ENCODE data around the gene ADGRG7.
"Not testable (repeated sequence)": the region's sequence is repeated elsewhere in the genome, so short reads cannot be mapped to it uniquely, and the experiment has no call there.

Gene ADGRG7

DNA sequence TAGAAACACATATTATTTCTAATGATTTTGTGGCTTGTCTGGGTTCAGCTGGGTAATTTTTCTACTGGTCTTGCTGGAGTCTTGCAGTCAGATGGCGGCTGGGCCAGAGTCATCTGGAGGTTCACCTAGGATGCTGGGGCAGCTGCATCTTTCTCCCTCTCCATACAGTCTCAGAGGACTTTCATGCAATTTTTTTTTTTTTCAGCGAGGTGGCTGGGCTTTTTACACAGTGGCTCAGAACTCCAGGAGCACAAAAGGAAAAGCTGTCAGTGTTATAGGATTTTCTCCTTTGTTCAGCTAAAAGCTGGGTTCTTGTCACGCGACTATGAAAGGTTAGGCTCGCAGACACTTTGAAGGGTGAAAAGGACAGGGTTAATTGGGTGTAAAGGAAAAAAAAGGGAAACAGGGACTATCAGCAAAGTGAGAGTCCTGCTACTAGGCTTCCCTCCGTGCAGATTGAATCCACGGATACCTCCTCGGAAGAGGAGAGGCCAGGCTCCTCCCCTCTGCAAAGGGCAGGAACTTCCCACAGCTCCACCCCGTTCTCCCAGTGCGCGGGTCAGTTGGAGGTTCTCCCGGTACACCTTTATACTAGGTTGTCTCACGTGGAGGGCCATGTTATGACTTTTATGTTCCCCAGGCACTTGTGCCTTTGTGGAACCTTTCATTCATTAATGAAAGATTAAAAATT is 44.3 kb downstream of the ADGRG7 start:
- no CpG with 5 or more reads among the region's 13 CpGs for WGBS (ENCODE audit: extremely low coverage, insufficient coverage, insufficient read length)
- H2AK5ac ChIP-seq (ENCODE audit: low read length), result no peak overlapping the region

DNA sequence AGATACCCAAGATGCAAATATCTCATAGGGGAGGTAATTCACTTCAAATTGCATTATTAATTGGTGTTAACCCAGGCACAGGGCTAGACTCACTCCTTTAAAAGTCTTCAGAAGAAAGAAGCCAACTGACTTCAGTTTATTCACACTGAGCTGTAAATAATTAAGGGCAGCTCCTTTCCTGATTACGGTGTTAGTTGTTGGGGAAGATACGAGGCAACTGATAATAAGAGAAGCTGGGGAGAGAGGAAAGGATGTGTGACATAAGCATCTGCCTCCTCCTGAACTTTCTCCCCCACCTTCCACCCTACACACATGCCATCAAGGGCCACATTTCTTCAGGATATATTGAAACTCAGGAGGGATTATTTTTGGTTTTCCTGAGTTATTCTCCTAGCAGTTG is 47.5 kb downstream of the ADGRG7 start:
- Histone ChIP-seq H3K9ac (ENCODE audit: low read length) (no peak overlapping the region), H3K4me3 (ENCODE audit: low read depth, low read length) (no peak overlapping the region), H2AFZ (ENCODE audit: insufficient read depth, low read length, poor library complexity) (no peak overlapping the region), H3K79me2 (ENCODE audit: control insufficient read depth, insufficient read depth, low read length, poor library complexity) (no peaks in the 10 kb centered on the region), H3K27me3 (ENCODE audit: insufficient read depth, low read length) (no peaks in the 10 kb centered on the region), H4K91ac (ENCODE audit: low read depth, low read length) (no peak overlapping the region), H3K4me1 (ENCODE audit: control insufficient read depth in 1 of 2, insufficient read depth in 2 of 2, low read length in 2 of 2) (no peaks in the 10 kb centered on the region), H2BK5ac (ENCODE audit: low read depth, low read length, poor library complexity) (no peak overlapping the region), H3K4me2 (ENCODE audit: low read length) (no peak overlapping the region), H2AK5ac (ENCODE audit: low read length) (no peak overlapping the region), H2BK120ac (ENCODE audit: insufficient read depth, low read length, poor library complexity) (no peak overlapping the region), H3K79me1 (ENCODE audit: low read length) (no peaks in the 10 kb centered on the region), H3K4ac (ENCODE audit: low read depth, low read length) (no peak overlapping the region), H4K12ac (ENCODE audit: low read depth, low read length) (no peak overlapping the region), H4K8ac (ENCODE audit: low read depth, low read length) (no peak overlapping the region), H2BK12ac (ENCODE audit: low read length) (no peak overlapping the region), H3K23ac (ENCODE audit: low read length) (no peak overlapping the region), H3K9me3 (ENCODE audit: insufficient read depth, low read depth, low read length) (no peaks in the 10 kb centered on the region), H3K14ac (ENCODE audit: low read length) (no peak overlapping the region), H3K36me3 (ENCODE audit: control insufficient read depth in 1 of 2, insufficient read depth in 2 of 2, low read length in 2 of 2) (no peaks in the 10 kb centered on the region), H3K18ac (ENCODE audit: low read length) (no peak overlapping the region), H3K27ac (ENCODE audit: low read depth, low read length) (no peak overlapping the region)
- DNase-seq, result no peak
- WGBS (ENCODE audit: extremely low coverage, insufficient coverage, insufficient read length), result no CpG with 5 or more reads among the region's 2 CpGs

More for the DNA sequence above, 44.3 kb downstream of the ADGRG7 start:
- Histone ChIP-seq H2BK12ac (ENCODE audit: low read length) (no peak overlapping the region), H3K4me2 (ENCODE audit: low read length) (no peak overlapping the region), H3K18ac (ENCODE audit: low read length) (no peak overlapping the region), H3K79me1 (ENCODE audit: low read length) (no peaks in the 10 kb centered on the region), H4K8ac (ENCODE audit: low read depth, low read length) (no peak overlapping the region), H3K79me2 (ENCODE audit: control insufficient read depth, insufficient read depth, low read length, poor library complexity) (no peaks in the 10 kb centered on the region), H2BK120ac (ENCODE audit: insufficient read depth, low read length, poor library complexity) (no peak overlapping the region), H3K4me3 (ENCODE audit: low read depth, low read length) (no peak overlapping the region), H3K27me3 (ENCODE audit: insufficient read depth, low read length) (no peaks in the 10 kb centered on the region), H3K9me3 (ENCODE audit: insufficient read depth, low read depth, low read length) (no peaks in the 10 kb centered on the region), H2BK5ac (ENCODE audit: low read depth, low read length, poor library complexity) (no peak overlapping the region), H4K91ac (ENCODE audit: low read depth, low read length) (no peak overlapping the region), H2AFZ (ENCODE audit: insufficient read depth, low read length, poor library complexity) (no peak overlapping the region), H3K4ac (ENCODE audit: low read depth, low read length) (no peak overlapping the region), H3K27ac (ENCODE audit: low read depth, low read length) (no peak overlapping the region), H3K36me3 (ENCODE audit: control insufficient read depth in 1 of 2, insufficient read depth in 2 of 2, low read length in 2 of 2) (no peaks in the 10 kb centered on the region), H3K9ac (ENCODE audit: low read length) (no peak overlapping the region), H3K4me1 (ENCODE audit: control insufficient read depth in 1 of 2, insufficient read depth in 2 of 2, low read length in 2 of 2) (no peaks in the 10 kb centered on the region), H3K23ac (ENCODE audit: low read length) (no peak overlapping the region), H3K14ac (ENCODE audit: low read length) (no peak overlapping the region), H4K12ac (ENCODE audit: low read depth, low read length) (no peak overlapping the region)
- no peak for DNase-seq

DNA sequence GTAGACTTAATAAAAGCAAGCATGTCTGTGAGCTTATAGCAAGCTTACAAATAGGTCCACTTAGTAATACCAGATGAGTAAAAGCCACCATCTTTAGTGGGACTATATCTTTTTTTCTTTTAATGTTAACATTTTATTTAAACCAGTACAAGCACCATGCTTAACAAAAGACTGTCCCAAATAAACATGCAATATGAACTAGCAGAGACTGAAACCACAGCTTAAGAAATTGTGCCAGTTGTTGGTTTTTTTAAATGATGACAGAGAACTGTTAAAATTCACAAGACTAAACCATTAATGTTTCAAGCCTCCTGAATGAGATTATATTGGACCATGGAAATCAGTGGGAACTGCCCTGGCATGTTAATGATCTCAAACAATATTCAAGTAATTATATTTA is 51.9 kb downstream of the ADGRG7 start:
- H3K18ac ChIP-seq (ENCODE audit: low read length); H2BK120ac ChIP-seq (ENCODE audit: insufficient read depth, low read length, poor library complexity); H3K79me2 ChIP-seq (ENCODE audit: control insufficient read depth, insufficient read depth, low read length, poor library complexity); H3K9me3 ChIP-seq (ENCODE audit: insufficient read depth, low read depth, low read length); H3K9ac ChIP-seq (ENCODE audit: low read length); H3K79me1 ChIP-seq (ENCODE audit: low read length); H2BK12ac ChIP-seq (ENCODE audit: low read length); H3K36me3 ChIP-seq (ENCODE audit: control insufficient read depth in 1 of 2, insufficient read depth in 2 of 2, low read length in 2 of 2); H4K8ac ChIP-seq (ENCODE audit: low read depth, low read length); H3K23ac ChIP-seq (ENCODE audit: low read length); H4K12ac ChIP-seq (ENCODE audit: low read depth, low read length); H2AFZ ChIP-seq (ENCODE audit: insufficient read depth, low read length, poor library complexity); H3K4ac ChIP-seq (ENCODE audit: low read depth, low read length); H3K4me1 ChIP-seq (ENCODE audit: control insufficient read depth in 1 of 2, insufficient read depth in 2 of 2, low read length in 2 of 2); H3K14ac ChIP-seq (ENCODE audit: low read length); H3K27ac ChIP-seq (ENCODE audit: low read depth, low read length); H3K4me2 ChIP-seq (ENCODE audit: low read length); H4K91ac ChIP-seq (ENCODE audit: low read depth, low read length); H3K4me3 ChIP-seq (ENCODE audit: low read depth, low read length); H2BK5ac ChIP-seq (ENCODE audit: low read depth, low read length, poor library complexity); H3K27me3 ChIP-seq (ENCODE audit: insufficient read depth, low read length); DNase-seq; H2AK5ac ChIP-seq (ENCODE audit: low read length): not testable (repeated sequence)

DNA sequence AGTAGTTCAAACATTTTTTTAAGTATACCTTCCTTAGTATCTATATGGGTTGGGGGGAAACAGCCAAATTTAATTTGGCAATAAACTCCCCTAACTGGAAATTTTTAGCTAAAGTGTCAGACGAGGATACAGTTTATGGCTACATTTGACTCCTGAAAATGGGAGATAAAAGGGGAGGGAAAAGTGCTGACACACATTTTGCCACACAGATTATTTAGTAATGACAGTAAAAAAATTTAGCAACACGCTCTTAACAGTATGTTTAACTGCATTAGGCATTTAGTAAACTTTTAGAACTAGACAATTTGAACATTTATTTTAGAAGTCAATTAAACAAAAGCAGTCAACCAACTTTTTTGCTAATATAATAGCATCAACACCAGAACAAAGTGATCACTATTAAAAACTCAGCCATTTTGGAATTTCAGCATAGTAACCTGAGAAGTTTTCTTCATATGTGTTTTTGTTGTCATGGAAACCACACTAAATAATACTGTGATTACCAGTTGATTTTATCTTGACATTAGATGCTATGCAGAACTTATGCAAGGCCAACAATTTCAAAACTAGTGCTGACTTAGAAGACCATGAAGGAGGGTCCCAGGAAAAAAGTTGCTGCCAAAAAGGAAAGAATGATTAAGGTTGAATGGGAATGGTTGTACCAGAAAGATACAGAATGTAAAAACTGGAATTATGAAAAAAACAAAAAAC is 52.9 kb downstream of the ADGRG7 start:
- Histone ChIP-seq H3K9me3 (ENCODE audit: insufficient read depth, low read depth, low read length) (no peaks in the 10 kb centered on the region), H3K36me3 (ENCODE audit: control insufficient read depth in 1 of 2, insufficient read depth in 2 of 2, low read length in 2 of 2) (no peaks in the 10 kb centered on the region), H3K9ac (ENCODE audit: low read length) (no peak overlapping the region), H3K79me2 (ENCODE audit: control insufficient read depth, insufficient read depth, low read length, poor library complexity) (no peaks in the 10 kb centered on the region), H2BK120ac (ENCODE audit: insufficient read depth, low read length, poor library complexity) (no peak overlapping the region), H2AFZ (ENCODE audit: insufficient read depth, low read length, poor library complexity) (no peak overlapping the region), H3K14ac (ENCODE audit: low read length) (no peak overlapping the region), H3K4me3 (ENCODE audit: low read depth, low read length) (no peak overlapping the region), H3K4me1 (ENCODE audit: control insufficient read depth in 1 of 2, insufficient read depth in 2 of 2, low read length in 2 of 2) (no peaks in the 10 kb centered on the region), H3K4ac (ENCODE audit: low read depth, low read length) (no peak overlapping the region), H2BK12ac (ENCODE audit: low read length) (no peak overlapping the region), H3K23ac (ENCODE audit: low read length) (no peak overlapping the region), H3K18ac (ENCODE audit: low read length) (no peak overlapping the region), H4K91ac (ENCODE audit: low read depth, low read length) (no peak overlapping the region), H2AK5ac (ENCODE audit: low read length) (no peak overlapping the region), H2BK5ac (ENCODE audit: low read depth, low read length, poor library complexity) (no peak overlapping the region), H3K27me3 (ENCODE audit: insufficient read depth, low read length) (no peaks in the 10 kb centered on the region), H3K27ac (ENCODE audit: low read depth, low read length) (no peak overlapping the region), H4K8ac (ENCODE audit: low read depth, low read length) (no peak overlapping the region), H4K12ac (ENCODE audit: low read depth, low read length) (no peak overlapping the region), H3K79me1 (ENCODE audit: low read length) (no peaks in the 10 kb centered on the region), H3K4me2 (ENCODE audit: low read length) (no peak overlapping the region)
- peak in 1 of 2 donors; percentile 80 for DNase-seq
- WGBS (ENCODE audit: extremely low coverage, insufficient coverage, insufficient read length), result no CpG with 5 or more reads among the region's 2 CpGs
